ENCODE results near the gene SNX8.

DNA sequence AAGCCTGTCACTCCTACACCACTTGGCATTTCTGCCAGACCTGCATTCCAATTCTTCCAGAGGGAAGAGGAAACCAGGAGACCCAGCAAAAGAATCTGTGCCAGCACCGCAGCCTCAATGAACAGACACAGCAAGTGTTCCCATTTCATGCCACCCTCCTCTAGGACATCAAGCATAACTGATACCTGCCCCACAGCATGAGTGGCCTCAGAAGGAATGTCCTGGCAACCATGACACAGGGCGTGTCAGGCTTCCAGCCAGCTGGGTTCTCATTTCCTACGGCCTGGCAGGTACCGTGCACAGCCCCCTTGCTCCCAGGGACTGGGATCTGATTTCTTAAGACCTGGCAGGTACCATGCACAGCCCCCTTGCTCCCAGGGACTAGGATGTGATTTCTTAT, 89.3 kb downstream of the SNX8 start:
- TF ChIP-seq CTCF (IDR thresholded peaks at IDR 0.05) (no peak), POLR2AphosphoS5 (IDR thresholded peaks at IDR 0.05) (no peak)
